ENCODE results near the gene BTN3A1.
"Not testable (repeated sequence)": the region's sequence is repeated elsewhere in the genome, so short reads cannot be mapped to it uniquely, and the experiment has no call there.

Gene BTN3A1

GRCh38 chr6:26459023-26459810, 57.1 kb downstream of the BTN3A1 start:
- TF ChIP-seq CTCF (IDR thresholded peaks at IDR 0.05; ENCODE audit: extremely low read depth, missing control alignments) = no peak
- no peak for DNase-seq (ENCODE audit: low spot score)

- DNase-seq (ENCODE audit: low spot score) = not testable (repeated sequence)
Observed at GRCh38 chr6:26461353-26461752, 59.3 kb downstream of the BTN3A1 start.

- no peak for TF ChIP-seq CTCF (IDR thresholded peaks at IDR 0.05; ENCODE audit: extremely low read depth, missing control alignments)
- DNase-seq (ENCODE audit: low spot score) = no peak
Observed at GRCh38 chr6:26464014-26464413, 61.9 kb downstream of the BTN3A1 start.

GRCh38 chr6:26464416-26465131, 62.5 kb downstream of the BTN3A1 start:
- DNase-seq (ENCODE audit: low spot score) = no peak

More at GRCh38 chr6:26464416-26465131, 62.5 kb downstream of the BTN3A1 start:
- TF ChIP-seq CTCF (IDR thresholded peaks at IDR 0.05; ENCODE audit: extremely low read depth, missing control alignments) = no peak
